HG02798 (cell line): ENCODE results near the gene GP1BA.
A peak's percentile ranks its signal among the peaks of the same experiment; 100 is the strongest.

ENCODE experiments used
- ATAC-seq: cut with Tn5 transposase; IDR thresholded peaks from one replicate; pipeline ENCODE4 v1.9.1; 2021; ENCODE audit warnings: mild to moderate bottlenecking; ENCODE audit not compliant: unreplicated experiment, poor library complexity

The GP1BA gene

GRCh38 chr17:4948931-4949320, 16.8 kb downstream of the GP1BA start:
- ATAC-seq: peak; percentile 50

- peak; percentile 32 for ATAC-seq
Observed at GRCh38 chr17:4949321-4950074, 17.4 kb downstream of the GP1BA start.

- peak; percentile 9 for ATAC-seq
Observed at GRCh38 chr17:4950075-4950745, 18.1 kb downstream of the GP1BA start.

DNA sequence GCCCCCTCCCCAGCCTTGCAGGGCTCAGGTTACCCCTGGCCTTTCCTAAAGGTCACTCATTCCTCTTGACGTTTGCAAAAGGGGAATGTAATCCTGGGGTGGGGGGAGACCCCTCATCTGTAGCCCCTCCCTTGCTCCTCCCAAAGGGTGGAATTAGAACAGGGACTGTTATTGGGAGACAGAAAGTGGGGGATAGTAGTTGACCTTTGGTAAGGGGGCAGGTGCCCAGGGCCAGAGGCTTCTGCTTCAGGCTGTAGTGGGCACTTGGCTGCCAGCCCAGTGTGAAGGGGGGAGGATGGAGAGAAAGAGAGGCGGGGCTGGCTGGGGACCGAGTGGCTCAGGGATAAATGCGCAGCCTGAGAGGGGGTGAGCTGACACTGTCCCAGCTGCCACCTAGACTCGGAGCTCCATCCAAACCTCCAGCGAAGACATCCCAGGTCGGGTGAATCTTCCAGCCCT, 18.7 kb downstream of the GP1BA start, which contains the start of gene ENO3:
Gene ENO3 (plus strand): TSS at position 374 of the 459 bp plus-strand sequence. CDS start 711 bp downstream, outside the sequence.
- ATAC-seq: no peak

- ATAC-seq: no peak
Observed at GRCh38 chr17:4951486-4951885, 19.4 kb downstream of the GP1BA start.

DNA sequence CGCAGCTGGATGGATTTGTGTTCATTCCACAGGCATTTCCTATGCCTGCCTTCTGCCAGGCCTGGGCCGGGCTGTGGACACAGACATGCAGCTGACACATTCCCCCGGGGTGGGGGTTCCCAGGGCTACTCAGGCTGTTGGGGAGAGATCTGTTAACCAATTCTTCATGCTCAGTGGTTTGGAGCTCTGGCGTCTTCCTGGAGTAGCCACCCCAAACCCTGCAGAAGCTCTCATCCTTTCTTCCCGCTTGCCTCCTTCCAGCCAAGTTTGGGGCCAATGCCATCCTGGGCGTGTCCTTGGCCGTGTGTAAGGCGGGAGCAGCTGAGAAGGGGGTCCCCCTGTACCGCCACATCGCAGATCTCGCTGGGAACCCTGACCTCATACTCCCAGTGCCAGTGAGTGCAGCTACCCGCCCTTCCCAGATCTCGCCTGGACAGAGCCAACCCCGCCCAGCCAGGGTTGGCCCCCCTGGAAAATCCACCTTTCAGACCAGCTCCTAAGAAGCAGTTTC, 21.4 kb downstream of the GP1BA start:
- no peak for ATAC-seq

DNA sequence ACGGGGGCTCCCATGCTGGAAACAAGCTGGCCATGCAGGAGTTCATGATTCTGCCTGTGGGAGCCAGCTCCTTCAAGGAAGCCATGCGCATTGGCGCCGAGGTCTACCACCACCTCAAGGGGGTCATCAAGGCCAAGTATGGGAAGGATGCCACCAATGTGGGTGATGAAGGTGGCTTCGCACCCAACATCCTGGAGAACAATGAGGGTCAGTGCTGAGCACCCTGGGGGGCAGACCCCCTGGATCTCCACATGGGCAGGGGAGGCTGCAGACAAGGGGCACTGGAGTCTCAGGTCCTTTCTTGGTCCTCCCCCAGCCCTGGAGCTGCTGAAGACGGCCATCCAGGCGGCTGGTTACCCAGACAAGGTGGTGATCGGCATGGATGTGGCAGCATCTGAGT, 23.0 kb downstream of the GP1BA start:
- ATAC-seq: no peak

GRCh38 chr17:4956493-4957061, 24.5 kb downstream of the GP1BA start:
- ATAC-seq: no peak

GRCh38 chr17:4958102-4958501, 26.0 kb downstream of the GP1BA start:
- ATAC-seq: no peak

GRCh38 chr17:4959261-4959965, 27.3 kb downstream of the GP1BA start:
- no peak for ATAC-seq

DNA sequence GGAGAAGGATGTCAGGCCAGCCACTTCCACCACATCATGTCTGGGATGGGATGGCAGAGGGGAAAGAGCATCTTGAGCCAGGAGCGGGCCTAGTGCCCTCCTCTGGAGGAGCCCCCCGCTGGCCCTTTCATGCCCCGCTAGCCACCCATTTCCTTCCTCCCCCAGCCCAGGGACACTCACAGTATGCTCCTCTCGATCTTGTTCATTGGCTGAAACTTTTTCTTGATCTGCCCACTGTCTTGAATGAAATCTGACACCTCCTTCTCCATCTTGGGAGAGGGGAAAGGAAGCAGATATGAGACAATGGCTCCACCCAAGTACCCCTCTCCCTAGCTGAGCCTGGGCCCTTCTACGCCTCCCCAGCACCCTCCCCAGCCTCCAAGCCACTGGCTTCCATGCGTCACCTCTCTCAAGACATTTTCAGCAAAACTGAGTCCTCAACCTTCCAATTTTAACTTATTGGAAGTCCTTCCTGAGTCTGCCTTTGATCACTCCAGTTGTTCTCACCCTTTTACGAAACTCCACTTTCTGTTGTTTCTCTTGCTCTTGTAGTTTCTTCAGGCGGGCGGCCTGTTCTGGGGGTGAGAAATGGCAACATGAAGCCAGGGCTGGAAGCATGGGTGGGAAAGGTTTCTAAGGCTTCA, 28.3 kb downstream of the GP1BA start:
- no peak for ATAC-seq

GRCh38 chr17:4965311-4965986, 33.4 kb downstream of the GP1BA start:
- ATAC-seq: no peak

- peak; percentile 87 for ATAC-seq
Observed at GRCh38 chr17:4966844-4967538, 34.9 kb downstream of the GP1BA start.

DNA sequence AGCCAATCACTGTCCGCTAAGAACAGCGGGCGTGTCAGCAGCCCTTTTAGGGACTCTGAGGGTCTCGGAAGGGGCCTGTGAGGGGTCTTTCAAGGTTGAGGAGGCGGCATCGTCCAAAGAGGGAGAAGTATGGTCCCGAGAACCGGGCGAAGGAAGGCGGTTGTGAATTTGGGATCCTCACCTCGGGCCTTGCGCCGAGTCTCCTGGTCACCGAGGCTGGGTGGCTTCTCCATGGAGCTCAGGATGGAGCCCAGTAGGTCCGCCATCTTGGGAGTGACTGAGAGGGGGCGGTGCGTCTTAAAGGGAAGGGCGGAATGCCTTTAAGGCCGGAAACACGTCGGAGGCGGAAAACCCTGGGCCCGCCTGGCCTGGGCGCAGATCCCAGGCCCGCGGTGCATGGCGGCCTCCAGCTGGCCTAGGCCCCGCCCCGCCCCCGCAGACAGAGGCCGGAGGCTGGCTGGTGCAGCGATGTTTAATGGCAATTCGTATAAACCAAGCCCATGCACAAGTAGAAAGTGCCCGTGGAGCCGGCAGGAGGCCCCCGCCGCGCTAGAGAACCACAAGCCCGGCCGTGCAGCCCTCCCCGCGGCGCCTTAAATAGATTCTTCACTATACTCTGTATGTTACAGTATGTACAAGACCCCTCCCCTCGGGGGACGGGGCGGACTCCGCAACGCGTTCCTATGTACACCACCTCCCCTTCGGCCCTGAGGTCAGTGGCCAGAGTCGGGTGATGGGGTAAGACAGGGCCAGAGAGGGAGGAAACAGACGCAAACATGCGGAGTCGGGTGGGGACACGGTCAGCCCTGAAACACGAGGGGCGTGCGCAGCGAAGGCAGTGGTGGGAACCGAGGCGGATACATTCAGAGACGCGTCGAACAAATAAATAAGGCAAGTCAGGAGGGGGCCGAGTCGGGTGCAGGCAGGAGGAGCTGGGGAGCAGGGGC, 35.7 kb downstream of the GP1BA start, which contains the start of gene SPAG7:
Gene SPAG7 (minus strand): TSS at position 279 of the 947 bp plus-strand sequence. CDS start 13 bp downstream, at position 266.
- peak; percentile 73 for ATAC-seq

DNA sequence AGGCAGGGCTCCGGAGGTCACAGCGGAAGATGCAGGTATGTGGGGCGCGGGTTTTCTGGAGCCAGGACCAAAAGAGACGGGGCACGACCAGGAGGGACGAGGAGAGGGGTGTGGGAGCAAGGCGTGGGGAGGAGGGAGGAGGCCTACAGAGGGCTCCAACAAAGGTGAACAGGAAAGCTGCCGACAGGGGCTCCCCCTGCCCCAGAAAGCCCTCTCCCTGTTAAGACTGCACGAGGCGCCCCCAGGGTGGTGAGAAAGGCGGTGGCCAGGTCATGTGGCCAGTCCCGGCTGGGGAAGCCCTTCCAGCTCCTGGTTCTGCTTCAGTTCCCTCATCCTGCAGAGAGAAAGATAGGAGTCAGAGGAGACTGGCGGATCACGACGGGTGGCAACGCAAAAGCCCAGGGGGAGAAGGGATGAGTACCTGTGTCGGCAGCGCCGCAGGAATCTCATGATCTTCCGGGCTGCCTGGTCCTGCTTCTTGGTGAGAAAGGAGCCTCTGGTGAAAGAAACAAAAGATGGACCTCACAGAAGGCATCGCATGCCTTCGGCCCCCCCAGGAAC, 36.5 kb downstream of the GP1BA start:
- ATAC-seq: no peak

DNA sequence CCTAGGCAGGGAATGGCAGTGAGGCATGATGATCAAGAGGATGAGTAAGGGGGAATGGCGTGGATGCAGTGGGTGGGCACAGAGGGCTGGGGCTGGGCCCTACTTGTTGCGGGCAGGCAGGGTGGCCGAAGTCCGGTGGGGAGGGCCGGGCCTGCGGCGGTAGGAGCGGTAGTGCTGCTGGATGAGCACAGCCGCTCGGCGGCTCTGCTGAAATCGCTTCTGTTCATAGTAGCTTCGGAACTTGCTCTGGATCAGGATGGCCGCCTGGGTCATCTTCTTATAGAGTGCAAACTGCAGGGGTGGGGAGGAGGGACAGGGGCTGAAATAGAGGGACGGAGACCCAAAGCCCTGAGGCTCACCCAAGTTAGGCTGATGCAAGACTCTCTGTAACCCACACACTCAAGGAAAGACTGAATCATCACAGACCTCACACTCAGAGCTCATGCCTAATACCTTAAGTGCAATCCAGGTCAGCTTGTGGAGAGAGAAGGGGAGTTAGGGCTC, 37.0 kb downstream of the GP1BA start:
- no peak for ATAC-seq

DNA sequence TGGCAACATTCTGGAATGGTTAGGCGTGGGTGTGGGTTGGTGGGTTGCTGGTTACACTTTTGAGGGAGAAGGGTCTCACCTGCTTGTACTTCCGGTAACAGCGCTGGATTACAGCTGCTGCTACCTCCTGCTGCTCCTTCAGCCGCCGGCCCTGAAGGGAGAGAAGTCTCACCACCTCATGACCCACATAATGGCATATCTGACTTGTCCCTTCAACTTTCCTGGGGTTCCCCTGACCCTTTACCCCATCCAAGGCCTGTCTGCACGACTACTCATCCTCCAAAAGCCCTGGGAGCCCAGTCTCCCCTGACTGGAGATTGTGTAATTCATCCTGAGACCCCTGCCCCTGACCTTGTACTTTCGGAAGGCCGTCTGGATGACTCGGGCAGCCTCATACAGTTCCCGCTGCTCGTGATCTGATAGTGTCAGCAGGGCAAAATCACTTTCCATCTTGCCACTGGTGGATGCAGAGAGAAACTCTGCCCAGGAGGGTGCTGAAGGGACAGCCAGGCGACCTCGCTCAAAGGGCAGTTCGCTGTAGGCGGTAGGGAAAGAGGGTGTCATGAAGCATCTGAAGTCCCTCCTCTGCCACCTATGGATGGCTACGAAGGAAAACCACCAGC, 37.6 kb downstream of the GP1BA start:
- ATAC-seq: no peak
